ENCODE measurements around the gene RPH3AL.
"Not testable (repeated sequence)": the region's sequence is repeated elsewhere in the genome, so short reads cannot be mapped to it uniquely, and the experiment has no call there.

DNA sequence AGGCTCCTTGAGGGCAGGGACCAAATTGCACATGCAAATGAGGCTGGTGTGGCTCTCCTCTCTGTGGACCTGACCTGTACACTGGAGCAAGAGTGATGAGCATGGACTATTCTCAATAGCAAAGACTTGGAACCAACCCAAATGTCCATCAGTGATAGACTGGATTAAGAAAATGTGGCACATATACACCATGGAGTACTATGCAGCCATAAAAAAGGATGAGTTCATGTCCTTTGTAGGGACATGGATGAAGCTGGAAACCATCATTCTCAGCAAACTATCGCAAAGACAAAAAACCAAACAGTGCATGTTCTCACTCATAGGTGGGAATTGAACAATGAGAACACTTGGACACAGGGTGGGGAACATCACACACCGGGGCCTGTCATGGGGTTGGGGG lies 128.0 kb downstream of the RPH3AL start:
- TF ChIP-seq, protein P1, sequence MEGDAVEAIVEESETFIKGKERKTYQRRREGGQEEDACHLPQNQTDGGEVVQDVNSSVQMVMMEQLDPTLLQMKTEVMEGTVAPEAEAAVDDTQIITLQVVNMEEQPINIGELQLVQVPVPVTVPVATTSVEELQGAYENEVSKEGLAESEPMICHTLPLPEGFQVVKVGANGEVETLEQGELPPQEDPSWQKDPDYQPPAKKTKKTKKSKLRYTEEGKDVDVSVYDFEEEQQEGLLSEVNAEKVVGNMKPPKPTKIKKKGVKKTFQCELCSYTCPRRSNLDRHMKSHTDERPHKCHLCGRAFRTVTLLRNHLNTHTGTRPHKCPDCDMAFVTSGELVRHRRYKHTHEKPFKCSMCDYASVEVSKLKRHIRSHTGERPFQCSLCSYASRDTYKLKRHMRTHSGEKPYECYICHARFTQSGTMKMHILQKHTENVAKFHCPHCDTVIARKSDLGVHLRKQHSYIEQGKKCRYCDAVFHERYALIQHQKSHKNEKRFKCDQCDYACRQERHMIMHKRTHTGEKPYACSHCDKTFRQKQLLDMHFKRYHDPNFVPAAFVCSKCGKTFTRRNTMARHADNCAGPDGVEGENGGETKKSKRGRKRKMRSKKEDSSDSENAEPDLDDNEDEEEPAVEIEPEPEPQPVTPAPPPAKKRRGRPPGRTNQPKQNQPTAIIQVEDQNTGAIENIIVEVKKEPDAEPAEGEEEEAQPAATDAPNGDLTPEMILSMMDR (IDR thresholded peaks at IDR 0.05) = not testable (repeated sequence)
- not testable (repeated sequence) for TF ChIP-seq POLR2AphosphoS5 (IDR thresholded peaks at IDR 0.05)

All from prostate gland (tissue), 2 donors.